ENCODE results near the gene LIPK.

DNA sequence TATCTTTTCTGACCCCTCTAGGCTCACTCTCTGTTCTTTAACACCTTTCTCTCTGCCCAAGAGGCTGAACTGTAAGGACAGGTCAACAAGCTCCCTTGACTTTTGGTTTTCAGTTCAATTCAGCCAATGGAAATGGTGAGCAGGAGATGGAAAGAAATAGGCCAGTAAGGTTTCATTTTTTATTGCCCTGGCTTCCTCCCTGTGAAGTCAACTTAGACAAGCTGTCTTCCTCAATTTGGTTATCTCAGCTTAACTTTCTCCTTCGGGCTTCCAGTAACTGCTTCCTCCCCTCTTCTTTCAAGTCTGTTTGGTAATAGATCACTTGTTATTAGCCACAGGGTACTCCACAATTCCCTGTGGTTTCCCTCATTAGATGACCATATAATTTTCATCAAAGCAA lies 19.7 kb downstream of the LIPK start:
- TF ChIP-seq POLR2A (IDR thresholded peaks at IDR 0.05) (no peak), CTCF (IDR thresholded peaks at IDR 0.05 in 4 of 5, conservative IDR thresholded peaks at IDR 0.05 in 1 of 5) (no peak)

All from gastrocnemius medialis (tissue), 4 donors.